IPS-20b (cell line): Measurements from ENCODE around the gene CLK1.

Experiments used
- H3K27ac ChIP-seq: one replicate; pipeline ENCODE4 v1.5.1; 2013; ENCODE audit warnings: low read length
- H3K27me3 ChIP-seq: 2 replicates; pipeline ENCODE4 v1.6.1; 2013; ENCODE audit warnings: mild to moderate bottlenecking, low read length, inconsistent platforms; ENCODE audit not compliant: insufficient read depth
- H3K36me3 ChIP-seq: 2 replicates; pipeline ENCODE4 v1.6.1; 2013; ENCODE audit warnings: low read depth, mild to moderate bottlenecking, inconsistent platforms, low read length, moderate library complexity; ENCODE audit not compliant: insufficient read depth
- H3K4me1 ChIP-seq: 2 replicates; pipeline ENCODE4 v1.6.1; 2013; ENCODE audit warnings: mild to moderate bottlenecking, control low read depth, inconsistent platforms, low read length, moderate library complexity; ENCODE audit not compliant: insufficient read depth
- H3K4me3 ChIP-seq: 2 replicates; pipeline ENCODE4 v1.5.1; 2013; ENCODE audit warnings: mild to moderate bottlenecking, low read length, inconsistent platforms
- H3K9ac ChIP-seq: 2 replicates; pipeline ENCODE4 v1.6.1; 2013; ENCODE audit warnings: low read depth, mild to moderate bottlenecking, inconsistent platforms, low read length, moderate library complexity
- H3K9me3 ChIP-seq: 2 replicates; pipeline ENCODE4 v1.6.1; 2013; ENCODE audit warnings: mild to moderate bottlenecking, low read depth, low read length, inconsistent platforms; ENCODE audit not compliant: insufficient read depth

CLK1 gene

GRCh38 chr2:200873560-200873959, 9.1 kb upstream of the CLK1 start:
- H3K4me1 ChIP-seq: no peaks in the 10 kb centered on the region
- no peak overlapping the region for H3K27ac ChIP-seq
- peaks cover 58% of the 10 kb centered on the region for H3K36me3 ChIP-seq
- no peak overlapping the region for H3K4me3 ChIP-seq
- H3K9ac ChIP-seq: no peak overlapping the region
- H3K27me3 ChIP-seq: no peaks in the 10 kb centered on the region
- H3K9me3 ChIP-seq: no peaks in the 10 kb centered on the region

GRCh38 chr2:200871151-200871550, 6.7 kb upstream of the CLK1 start:
- H3K36me3 ChIP-seq: peaks cover 44% of the 10 kb centered on the region
- H3K27me3 ChIP-seq: no peaks in the 10 kb centered on the region
- H3K9ac ChIP-seq: no peak overlapping the region
- H3K4me3 ChIP-seq: no peak overlapping the region
- H3K4me1 ChIP-seq: no peaks in the 10 kb centered on the region
- no peak overlapping the region for H3K27ac ChIP-seq
- no peaks in the 10 kb centered on the region for H3K9me3 ChIP-seq

- Histone ChIP-seq H3K36me3 (peaks cover 26% of the 10 kb centered on the region), H3K4me3 (no peak overlapping the region), H3K27ac (no peak overlapping the region), H3K9ac (no peak overlapping the region), H3K4me1 (no peaks in the 10 kb centered on the region), H3K9me3 (no peaks in the 10 kb centered on the region), H3K27me3 (no peaks in the 10 kb centered on the region)
Observed at GRCh38 chr2:200869014-200869413, 4.6 kb upstream of the CLK1 start.

GRCh38 chr2:200863782-200864175, 679 bp downstream of the CLK1 start:
- H3K9ac ChIP-seq: peak overlapping the region; percentile 100
- peaks cover 7% of the 10 kb centered on the region for H3K4me1 ChIP-seq
- no peaks in the 10 kb centered on the region for H3K9me3 ChIP-seq
- H3K36me3 ChIP-seq: peaks cover 32% of the 10 kb centered on the region
- peak overlapping the region; percentile 100 for H3K4me3 ChIP-seq
- no peaks in the 10 kb centered on the region for H3K27me3 ChIP-seq
- peak overlapping the region; percentile 98 for H3K27ac ChIP-seq

GRCh38 chr2:200862532-200863000, 1.9 kb downstream of the CLK1 start:
- Histone ChIP-seq H3K27ac (no peak overlapping the region), H3K27me3 (no peaks in the 10 kb centered on the region), H3K9me3 (no peaks in the 10 kb centered on the region), H3K9ac (peak overlapping the region; percentile 100), H3K36me3 (peaks cover 44% of the 10 kb centered on the region), H3K4me3 (peak overlapping the region; percentile 100), H3K4me1 (peaks cover 7% of the 10 kb centered on the region)

GRCh38 chr2:200861617-200862155, 2.8 kb downstream of the CLK1 start:
- H3K9me3 ChIP-seq: no peaks in the 10 kb centered on the region
- H3K9ac ChIP-seq: peak overlapping the region; percentile 100; the same call in 1 of the 2 replicates
- H3K4me1 ChIP-seq: peaks cover 7% of the 10 kb centered on the region
- H3K4me3 ChIP-seq: peak overlapping the region; percentile 100
- H3K36me3 ChIP-seq: peaks cover 53% of the 10 kb centered on the region
- H3K27ac ChIP-seq: no peak overlapping the region
- no peaks in the 10 kb centered on the region for H3K27me3 ChIP-seq

- H3K36me3 ChIP-seq: peaks cover 65% of the 10 kb centered on the region
- H3K27me3 ChIP-seq: no peaks in the 10 kb centered on the region
- peaks cover 7% of the 10 kb centered on the region for H3K4me1 ChIP-seq
- no peaks in the 10 kb centered on the region for H3K9me3 ChIP-seq
- no peak overlapping the region for H3K9ac ChIP-seq
- no peak overlapping the region for H3K4me3 ChIP-seq
- no peak overlapping the region for H3K27ac ChIP-seq
Observed at GRCh38 chr2:200860092-200860795, 4.2 kb downstream of the CLK1 start.

GRCh38 chr2:200856806-200857205, 7.7 kb downstream of the CLK1 start:
- H3K4me1 ChIP-seq: peaks cover 6% of the 10 kb centered on the region
- H3K27me3 ChIP-seq: no peaks in the 10 kb centered on the region
- H3K36me3 ChIP-seq: peaks cover 98% of the 10 kb centered on the region
- no peak overlapping the region for H3K4me3 ChIP-seq
- H3K27ac ChIP-seq: no peak overlapping the region
- H3K9ac ChIP-seq: no peak overlapping the region
- no peaks in the 10 kb centered on the region for H3K9me3 ChIP-seq

GRCh38 chr2:200852605-200853004, 11.9 kb downstream of the CLK1 start:
- peaks cover 68% of the 10 kb centered on the region for H3K36me3 ChIP-seq
- no peaks in the 10 kb centered on the region for H3K9me3 ChIP-seq

GRCh38 chr2:200851398-200852248, 12.8 kb downstream of the CLK1 start:
- no peak overlapping the region for H3K4me3 ChIP-seq
- H3K36me3 ChIP-seq: peaks cover 58% of the 10 kb centered on the region
- H3K4me1 ChIP-seq: no peaks in the 10 kb centered on the region
- H3K27me3 ChIP-seq: no peaks in the 10 kb centered on the region
- no peak overlapping the region for H3K27ac ChIP-seq
- no peak overlapping the region for H3K9ac ChIP-seq
- H3K9me3 ChIP-seq: no peaks in the 10 kb centered on the region

More at GRCh38 chr2:200852605-200853004, 11.9 kb downstream of the CLK1 start:
- Histone ChIP-seq H3K27me3 (no peaks in the 10 kb centered on the region), H3K4me3 (no peak overlapping the region), H3K9ac (no peak overlapping the region), H3K27ac (no peak overlapping the region), H3K4me1 (no peaks in the 10 kb centered on the region)

- Histone ChIP-seq H3K4me1 (no peaks in the 10 kb centered on the region), H3K9ac (no peak overlapping the region), H3K36me3 (peaks cover 50% of the 10 kb centered on the region), H3K9me3 (no peaks in the 10 kb centered on the region), H3K27ac (no peak overlapping the region), H3K4me3 (no peak overlapping the region), H3K27me3 (no peaks in the 10 kb centered on the region)
Observed at GRCh38 chr2:200850512-200851256, 13.8 kb downstream of the CLK1 start.
